Umbilical cord (tissue), 2 donors: ENCODE results near the gene CAB39L. TPM values are rescaled to one million over a fixed set of nuclear protein-coding genes. Genes with fewer than 3 reads are reported as not detected.
"Not testable (repeated sequence)": the region's sequence is repeated elsewhere in the genome, so short reads cannot be mapped to it uniquely, and the experiment has no call there.

Experiments
- DNase-seq: peaks from one replicate; pipeline ENCODE4 v3.0.0-alpha.2; 2015; ENCODE audit warnings: low spot score
- total RNA-seq: library from RNA; depleted of rRNA; stranded (reverse); fragments of >200 nt; gene quantifications from one replicate; pipeline ENCODE4 v1.2.3, GENCODE V29; 2014; ENCODE audit warnings: low replicate concordance; ENCODE audit not compliant: insufficient read depth

Gene CAB39L
- total RNA-seq, 1 donor from 2014 or later: 8.2 TPM

DNA sequence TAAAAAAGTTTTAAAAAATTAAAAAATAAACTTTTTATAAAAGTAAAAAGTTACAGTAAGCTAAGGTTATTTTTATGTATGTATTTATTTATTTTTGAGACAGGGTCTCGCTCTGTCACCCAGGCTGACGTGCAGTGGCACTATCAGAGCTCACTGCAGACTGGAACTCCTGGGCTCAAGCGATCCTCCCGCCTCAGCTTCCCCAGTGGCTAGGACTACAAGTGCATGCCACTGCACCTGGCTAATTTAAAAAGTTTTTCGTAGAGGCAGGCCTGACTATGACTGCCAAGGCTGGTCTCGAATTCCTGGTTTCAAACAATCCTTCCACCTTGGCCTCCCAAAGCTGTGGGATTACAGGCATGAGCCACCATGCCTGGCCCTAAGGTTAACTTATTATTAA is 132.0 kb downstream of the CAB39L start:
- no peak for DNase-seq

DNA sequence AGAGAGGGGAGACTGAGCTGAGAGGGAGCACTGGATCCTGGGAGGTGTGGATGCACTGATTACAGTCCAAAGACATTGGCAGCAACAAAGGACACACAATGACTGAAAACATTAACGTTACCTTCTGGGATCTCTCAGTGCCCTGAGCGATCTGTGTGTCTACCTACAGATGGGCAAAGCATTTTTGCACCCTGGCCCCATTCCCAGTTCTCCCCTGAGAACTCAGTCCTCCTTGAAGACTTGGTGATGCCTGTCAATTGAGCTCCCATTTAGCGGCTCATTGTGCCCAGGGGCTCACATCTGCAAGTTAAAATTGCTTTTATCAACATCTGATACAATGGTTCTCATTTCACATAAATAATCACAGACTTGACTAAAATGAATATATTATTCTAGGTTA is 133.6 kb downstream of the CAB39L start:
- no peak for DNase-seq

DNA sequence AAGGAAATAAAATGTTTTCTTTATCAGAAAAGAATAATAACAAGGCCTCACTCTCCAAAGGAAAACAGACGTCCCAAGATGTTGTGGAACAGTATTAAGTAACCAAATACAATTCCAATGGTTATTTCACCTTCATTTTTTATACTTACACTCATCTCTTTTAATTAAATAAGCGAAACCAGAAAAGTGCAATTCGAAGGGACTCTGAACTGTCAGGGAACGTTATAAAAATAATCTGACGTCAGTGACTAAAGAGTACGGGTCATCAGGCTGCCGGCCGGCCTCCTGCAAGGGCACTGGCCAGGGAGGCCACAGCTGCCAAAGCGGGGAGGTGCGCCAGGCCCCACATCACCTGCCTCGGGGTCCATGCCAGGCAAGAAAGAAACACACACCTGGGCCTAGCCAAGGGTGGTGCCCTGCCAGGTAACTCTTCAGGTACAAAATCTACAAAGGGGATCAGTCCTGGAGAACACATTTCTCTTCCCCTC is 134.9 kb downstream of the CAB39L start:
- no peak for DNase-seq

DNA sequence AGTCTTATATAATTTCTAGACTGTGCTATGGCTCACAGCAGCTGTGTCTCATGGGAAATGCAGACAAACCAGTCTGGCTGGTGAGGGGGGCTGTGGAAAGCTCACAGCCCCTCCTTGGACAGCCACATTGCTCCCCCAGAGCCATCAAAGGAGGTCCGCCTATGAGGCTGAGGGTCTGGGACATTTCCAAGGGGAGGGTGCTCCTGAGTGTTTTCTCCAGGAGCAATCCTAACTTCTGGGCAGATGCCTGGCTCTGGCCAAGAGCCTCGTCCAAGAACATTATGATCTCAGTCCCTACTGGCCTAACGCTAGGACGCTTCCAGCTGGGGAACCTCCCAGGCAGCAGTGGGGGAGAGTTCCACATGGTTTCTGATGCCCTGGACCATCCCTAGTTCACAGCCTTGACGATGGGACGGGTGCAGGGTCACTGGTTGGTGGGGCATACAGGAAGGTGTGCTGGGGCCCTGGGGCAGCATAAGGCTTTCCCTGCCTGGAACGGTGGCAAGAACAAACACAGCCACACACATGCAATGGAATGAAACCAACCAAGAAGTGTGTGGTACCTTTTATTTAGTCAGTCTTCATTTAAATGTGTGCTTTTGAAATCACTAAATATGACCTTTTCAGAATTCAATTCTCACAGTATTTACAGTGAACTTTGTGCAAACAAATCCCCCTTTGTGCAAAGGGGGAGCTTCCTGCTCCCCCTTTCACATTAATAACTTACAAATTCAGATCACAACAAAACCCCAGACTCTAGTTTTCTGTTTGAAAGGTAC is 135.6 kb downstream of the CAB39L start:
- peak; percentile 72 for DNase-seq

DNA sequence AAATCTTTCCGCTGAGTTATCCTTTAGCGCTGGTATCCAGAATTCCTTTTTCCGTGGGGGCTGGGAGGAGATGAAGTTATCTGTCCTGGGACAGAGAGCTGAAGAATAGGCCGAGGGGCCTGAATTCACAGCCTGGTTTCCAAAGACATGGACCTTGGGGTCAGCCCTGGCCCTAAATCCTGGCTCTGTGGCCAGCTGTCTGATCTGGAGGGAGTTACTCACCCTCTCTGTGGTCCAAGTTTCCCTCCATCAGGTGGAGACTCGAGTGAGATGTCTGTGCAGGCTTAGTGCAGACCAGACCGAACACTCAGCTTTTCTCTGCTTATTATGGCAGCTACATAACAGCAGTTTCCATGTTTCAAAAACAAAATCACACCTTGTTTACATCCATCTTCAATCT is 136.5 kb downstream of the CAB39L start:
- DNase-seq: no peak

DNA sequence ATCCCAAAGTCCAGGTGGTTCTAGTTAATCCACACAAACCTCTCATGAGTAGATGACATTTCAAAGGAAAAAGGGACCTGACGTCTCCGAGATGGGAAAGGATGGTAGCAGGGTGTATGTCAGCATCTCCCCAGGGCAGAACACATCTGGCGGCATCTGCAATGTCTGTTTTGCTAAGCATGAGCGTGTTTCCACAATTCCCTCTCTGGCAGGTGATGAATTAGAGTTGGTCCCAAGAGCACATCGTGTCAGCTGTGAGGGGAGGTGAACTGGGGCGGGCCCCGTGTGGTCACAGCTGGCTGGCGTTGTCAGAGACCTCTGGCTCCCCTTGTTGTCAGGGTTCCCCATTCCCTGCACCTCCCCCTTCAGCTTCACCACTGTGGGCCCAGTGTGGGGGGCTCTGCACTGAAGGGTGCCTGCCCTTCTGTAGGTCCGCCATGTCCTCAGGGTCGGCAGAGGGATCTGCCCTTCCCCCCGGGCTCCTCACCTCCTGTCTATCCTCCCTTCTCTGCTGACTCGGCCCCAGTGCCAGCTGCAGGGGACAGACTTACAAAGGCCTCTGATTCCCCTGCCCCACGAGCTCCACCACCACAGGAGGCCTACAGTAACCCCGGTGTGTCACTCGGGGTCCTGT is 138.0 kb downstream of the CAB39L start:
- DNase-seq: no peak

DNA sequence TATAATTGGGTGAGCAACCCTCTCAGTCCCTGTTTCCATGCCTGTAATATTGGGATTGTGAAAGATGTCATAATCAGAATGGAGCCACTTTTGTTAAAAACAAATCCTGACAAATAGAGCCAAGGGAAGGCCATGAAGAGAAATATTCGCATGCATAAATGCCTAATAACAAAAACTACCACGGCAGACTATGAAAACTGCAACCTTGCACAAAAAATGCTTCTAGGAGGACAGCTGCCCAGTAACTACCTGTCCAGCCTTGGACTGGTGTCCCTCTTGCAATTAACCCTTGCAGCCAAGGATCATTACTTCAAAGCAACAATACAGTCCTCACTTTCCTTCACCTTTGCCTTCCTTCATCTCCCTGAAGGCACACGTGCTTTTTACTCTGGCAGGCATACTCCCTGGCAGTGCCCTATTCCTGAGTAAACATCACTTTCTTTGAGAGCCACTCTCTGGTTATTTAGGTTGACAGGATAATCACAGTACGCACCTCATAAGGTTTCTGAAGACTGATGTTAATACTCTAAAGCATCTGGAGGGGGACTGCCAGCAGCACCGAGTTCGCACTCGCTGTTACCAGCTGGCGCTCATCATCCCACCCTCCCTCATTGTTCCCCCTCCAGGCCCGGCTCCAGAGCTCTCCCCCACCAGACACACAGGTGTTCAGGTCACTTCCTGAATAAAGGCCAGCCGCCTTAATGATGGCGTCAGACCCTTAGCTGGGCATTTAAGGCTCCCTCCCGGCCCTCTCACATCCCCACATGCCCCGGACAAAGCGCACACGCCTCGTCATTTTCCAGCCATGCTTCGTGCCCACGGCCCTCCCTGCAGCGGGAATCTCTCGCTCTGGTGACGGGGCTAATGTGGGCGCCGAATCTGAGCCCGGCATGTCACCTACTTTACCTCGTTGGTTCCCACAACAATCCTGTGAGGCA is 138.8 kb downstream of the CAB39L start:
- no peak for DNase-seq

DNA sequence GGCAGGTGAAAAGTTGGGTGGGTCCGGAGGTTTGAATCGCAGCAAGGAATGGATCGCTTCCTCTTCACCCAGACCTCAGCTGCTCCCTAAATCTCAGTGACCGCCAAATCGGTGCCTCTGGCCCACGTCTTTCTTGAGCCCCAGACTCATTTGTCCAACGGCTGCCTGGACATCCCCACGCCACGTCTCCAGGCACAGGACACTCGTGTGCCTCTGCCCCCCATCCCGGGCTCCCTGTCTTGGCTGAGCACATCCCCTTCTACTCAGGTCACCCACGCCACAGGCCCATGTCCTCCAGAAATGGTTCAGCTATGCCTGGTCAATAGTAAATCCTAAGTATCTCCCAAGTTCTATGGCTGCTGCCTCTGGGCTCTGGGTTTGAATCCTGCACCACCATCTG is 139.5 kb downstream of the CAB39L start:
- DNase-seq: no peak

DNA sequence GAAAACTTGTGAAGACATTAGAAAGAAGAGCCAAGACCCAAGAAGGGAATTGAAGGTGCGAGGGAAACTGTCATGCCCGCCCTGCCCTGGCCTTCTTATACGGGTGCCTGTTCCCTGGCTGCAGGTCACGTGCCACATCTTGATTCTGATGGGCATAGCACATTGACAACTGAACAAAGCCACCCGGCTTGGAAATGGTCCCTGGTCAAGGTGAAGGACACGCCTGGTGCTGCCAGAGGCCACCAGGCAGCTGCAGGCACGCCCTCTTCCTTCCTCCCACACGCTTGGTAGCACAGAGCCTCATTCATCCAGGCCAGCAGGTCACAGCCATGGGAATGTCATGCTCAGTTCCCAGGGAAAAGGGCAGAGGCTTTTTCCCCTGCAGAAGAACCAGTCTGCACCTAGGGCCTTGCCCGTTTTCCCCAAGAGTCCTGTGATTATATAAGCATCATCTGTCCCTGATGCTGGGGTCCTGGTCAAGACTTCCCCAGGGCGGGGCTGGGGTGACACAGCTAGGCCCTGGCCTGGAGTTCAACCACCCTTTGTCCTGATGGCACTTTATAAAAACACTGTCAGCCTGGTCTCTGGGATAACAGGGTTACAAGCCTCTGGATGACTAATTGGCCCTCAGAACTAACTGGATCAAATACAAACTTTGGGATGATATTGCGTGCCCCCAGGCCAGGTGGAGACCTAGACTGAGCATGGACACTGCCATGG is 140.2 kb downstream of the CAB39L start:
- no peak for DNase-seq

DNA sequence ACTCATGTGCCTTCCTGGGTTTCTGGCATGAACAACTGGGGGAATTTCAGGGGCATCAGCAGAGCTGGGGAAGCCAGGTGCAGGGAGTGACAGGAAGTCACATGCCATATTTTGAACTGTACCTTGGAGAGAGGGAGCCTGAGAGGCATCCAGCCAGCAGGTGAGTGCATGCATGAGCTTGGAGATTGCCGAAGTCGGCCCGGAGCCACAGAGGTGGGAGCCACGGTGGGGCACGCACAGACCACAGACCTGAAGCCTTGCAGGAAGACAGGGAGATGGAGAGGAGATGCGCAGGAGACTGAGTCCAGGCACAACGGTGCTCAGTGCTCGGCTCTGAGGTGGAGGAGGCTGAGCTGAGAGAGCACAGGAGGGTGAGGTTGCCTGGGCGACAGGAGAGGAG is 141.0 kb downstream of the CAB39L start:
- DNase-seq: no peak

DNA sequence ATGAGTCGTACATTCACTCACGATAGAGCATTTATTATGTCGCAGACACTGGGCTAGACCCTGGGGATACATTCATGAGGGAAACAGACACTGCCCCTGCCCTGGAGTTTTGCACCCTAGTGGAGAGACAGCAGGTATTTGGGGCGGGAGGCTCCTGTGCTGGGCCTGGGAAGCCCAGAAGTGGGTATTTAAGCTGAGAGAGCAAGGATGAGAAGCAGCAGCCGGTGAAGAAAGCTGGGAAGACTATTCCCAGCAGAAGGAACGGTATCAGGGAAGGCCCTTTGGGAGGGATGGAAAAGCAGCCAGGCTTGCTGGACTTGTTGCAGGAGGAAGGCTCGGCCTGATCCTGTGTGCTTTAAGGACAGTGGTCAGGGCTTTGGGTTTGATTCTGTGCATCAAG is 141.6 kb downstream of the CAB39L start:
- DNase-seq: no peak

DNA sequence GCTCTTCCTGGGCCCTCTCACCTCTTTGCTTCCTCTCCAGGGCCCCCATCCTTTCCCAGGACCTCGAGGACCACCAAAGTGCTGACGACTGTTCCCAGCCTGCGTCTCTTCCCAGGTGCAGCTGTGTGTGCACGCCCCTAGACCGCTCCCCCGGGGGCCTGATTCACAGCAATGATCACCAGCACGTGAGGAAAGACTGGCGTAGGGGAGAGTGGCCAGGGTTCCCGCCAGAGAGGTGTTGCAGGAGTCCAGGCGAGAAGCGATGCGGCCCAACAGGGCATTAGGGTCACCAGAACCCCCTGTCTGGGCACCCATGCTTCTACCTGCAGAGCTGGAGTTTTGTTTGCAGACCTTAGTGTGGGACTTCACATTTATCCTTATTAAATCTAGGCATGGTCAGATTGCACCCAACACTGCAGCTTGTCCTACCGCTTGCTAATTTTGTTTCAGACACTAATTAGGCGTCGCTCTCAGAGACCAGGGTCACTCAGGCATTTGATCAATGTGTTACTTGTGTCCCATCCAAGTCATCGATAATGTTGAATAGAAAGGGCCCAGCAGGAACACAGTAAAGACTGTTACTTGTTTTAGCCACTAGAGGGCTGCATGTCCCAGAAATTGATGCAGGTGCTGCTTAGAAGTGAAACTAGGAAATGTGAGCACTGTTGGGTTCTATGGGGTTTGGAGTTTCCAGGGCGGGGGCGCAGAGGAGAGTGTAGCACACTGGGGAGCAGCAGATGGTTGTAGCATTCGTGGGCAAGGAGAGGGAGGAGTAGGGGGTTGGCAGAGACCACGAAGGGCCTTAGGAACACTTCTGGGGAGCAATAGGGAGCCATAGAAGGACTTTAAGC is 142.9 kb downstream of the CAB39L start:
- peak; percentile 61 for DNase-seq

DNA sequence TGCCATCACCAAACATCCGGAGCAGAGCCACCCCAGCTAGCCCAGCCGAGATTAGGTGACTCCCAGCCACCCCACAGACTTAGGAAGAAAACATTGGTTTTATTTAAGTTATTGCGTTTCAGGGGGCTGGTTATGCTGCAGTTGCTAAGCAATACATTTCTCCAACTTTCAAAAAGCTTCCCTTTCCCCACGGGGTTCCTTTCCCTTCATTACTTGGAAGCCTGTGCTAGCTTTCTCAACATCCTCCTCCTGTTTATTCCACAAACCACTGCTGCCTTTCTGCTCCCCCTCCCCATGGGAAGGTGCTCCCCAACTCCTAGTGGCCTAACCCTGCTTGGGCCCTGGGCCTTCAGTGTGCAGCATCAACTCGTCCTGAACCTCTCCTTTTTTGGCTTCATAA is 143.6 kb downstream of the CAB39L start:
- DNase-seq: no peak

DNA sequence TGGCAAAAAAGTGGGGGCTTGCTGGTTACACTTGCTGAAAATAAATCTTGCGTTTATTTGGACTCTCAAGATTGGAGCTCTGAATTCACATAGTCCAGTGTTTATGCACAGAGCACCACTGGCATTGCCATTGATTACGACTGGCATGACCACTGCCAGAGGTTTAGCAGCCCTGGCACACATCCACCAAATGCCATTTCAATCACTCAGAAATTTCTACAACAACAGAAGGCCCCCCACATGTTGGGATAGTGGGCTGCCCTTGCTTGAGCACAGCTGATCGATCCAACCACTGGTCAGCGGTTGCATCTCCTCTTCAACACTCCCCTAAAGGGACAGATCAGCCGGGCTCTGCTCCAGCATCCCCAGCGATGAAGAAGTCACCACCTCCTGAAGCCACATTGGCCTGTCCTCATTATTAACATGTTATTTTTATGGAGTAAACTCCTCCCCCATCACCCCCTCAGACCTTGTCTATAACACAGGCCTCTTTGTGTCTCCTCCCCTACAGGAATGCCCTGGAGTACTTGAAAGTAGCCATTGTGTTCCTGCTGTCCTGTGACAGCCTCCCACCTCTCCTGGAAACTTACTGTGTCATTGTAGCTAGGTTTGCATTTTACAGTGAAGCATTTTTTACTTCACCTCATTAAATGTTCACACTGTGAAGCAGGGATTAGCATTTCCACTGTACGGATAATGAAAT is 144.8 kb downstream of the CAB39L start:
- no peak for DNase-seq

DNA sequence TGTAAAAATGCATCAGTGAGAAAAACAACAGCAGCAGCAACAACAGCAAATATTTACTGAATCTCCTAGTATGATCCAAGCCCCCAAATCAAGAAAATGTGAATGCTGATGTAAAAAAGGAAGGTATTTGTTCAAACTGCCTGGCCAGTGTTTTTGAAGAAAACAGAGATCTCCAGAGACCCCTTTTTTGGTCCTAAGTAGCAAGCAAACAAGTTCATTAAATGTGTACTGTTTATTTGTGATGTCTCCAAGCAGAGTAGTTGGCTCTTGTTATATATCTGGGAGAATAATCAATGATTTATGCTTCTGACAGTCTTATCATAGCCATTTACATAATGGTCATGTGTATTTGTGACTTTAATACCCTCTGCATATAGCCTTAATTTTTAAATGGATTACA is 145.4 kb downstream of the CAB39L start:
- DNase-seq: no peak

DNA sequence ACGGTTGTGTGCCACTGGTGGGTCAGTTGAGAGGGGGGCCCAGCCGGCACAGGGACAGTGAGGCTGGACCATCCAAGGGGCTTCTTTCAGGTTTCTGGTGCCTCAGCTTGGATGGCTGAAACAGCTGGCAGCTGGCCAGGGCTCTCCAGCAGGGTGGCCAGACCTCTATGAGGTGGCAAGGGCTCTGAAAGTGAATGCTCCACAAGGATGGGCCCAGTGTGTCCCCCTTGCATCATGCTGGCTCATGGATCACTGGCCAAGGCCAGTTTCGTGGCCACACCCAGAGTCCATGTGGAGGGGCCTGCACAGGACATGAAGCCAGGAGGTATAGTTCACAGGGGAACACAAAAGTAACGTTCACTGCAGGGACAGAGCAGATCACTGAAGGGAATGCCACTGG is 146.5 kb downstream of the CAB39L start:
- DNase-seq: no peak

DNA sequence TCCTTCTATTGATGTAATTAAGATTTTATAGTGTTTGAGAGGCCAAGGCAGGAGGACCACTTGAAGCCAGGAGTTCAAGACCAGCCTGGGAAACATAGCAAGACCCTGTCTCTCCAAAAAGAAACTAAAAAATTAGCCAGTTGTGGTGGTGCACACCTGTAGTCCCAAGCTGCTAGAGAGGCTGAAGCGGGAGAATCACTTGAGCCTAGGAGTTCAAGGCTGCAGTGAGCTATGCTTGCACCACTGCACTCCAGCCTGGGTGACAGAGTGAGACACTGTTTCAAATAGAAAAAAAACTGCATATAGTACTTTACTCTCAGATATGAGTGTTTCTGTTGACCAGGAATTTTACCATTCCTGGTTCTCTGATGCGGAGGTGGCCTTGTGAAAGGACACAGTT is 147.2 kb downstream of the CAB39L start:
- no peak for DNase-seq

DNA sequence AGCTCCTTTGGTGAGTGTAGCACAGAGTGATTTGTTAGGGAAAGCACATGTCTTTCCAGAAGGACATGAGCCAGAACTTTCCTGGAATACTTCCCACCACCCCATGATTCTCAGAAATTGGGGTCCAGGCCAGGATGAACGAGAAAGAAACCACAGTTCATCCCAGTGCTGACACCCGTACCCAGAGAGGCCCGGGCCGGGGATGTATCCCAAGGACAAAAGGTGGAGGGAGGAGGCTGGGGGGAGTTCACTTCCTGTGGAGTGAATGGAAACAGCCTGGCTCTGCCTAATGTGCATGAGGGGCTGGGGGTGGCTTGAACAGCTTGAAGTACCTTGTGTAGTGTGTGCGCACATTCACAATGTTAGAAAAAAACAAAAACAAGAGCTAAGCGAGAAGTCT is 148.6 kb downstream of the CAB39L start:
- DNase-seq: no peak

DNA sequence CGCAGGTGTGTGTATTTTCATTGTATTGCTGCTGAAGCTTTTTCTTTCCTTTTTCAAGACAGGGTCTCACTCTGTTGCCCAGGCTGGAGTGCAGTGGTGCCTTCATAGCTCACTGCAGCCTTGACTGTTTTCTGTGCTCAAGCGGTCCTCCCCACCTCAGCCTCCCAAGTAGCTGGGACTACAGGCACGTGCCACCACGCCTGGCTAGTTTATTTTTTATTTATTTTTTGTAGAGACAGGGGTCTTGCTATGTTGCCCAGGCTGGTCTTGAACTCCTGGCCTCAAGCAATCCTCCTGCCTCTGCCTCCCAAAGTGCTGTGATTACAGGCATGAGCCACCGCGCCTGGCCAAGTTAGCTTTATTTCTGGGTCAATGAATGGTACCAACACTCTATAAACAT is 149.1 kb downstream of the CAB39L start:
- not testable (repeated sequence) for DNase-seq
